Astrocyte of the hippocampus (primary cell): ENCODE results near the gene NCKAP5.

Source experiments
- DNase-seq: peaks from one replicate; pipeline ENCODE4 v3.0.0; 2011; ENCODE audit warnings: low read depth, low spot score

NCKAP5 gene

DNA sequence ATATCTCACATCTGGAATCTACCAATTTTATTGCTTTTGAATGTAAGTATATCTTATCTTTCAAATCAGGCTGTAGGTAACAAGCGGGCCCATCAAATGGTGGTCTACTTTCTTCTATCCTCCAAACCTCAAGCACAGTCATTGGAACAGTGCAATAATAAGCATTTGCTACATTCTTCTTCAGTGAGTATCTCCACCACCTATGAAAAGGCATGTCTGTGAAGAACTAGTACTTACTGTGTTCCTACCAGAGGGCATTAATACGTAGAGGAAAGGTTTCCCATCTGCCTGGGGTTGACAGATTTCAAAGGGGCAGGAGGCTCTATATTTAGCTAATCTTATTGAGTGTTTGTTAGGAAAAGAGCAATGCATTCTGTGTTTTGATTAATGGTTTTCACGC lies 411.1 kb downstream of the NCKAP5 start:
- DNase-seq, result peak; percentile 6

GRCh38 chr2:133152801-133153200 lies 415.5 kb downstream of the NCKAP5 start:
- no peak for DNase-seq

- DNase-seq, result no peak
These were observed 420.1 kb downstream of the NCKAP5 start for GRCh38 chr2:133148187-133148586.

DNA sequence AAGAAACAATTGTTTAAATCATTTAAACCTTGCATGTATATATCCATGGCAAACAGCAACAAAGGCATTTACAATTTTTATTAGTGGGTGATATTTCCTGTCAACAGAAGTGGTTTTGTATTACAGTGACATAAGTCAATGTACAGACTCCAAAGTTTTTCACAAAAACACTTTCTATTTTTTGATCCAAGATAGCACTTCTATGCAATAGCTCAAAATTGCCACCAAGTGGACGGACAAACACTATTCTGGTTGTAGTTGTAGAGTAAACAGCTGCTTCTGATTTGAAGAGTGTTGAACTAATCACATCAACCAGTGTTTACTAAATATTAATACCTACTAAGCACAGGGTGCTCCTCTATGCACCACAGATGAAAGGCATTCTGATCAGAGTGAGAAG lies 421.4 kb downstream of the NCKAP5 start:
- DNase-seq, result peak; percentile 28

DNA sequence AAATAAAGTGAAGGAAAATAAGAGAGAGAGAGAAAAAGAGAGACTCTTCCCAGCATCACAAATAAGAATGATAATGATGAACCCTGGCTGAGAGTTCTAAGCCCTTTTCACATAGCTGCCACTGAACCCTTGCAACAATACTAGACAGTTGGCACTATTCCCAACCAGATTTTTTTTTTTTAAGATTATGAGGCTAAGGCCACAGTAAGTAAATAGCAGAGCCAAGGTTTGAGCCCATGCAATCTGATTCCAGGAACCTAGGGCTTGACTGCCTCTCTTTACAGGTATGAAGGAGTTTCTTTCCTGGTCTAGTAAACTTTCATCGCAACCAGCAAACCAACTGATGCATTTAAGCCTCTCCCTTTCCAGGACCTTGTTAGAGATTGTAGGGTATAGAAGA lies 424.6 kb downstream of the NCKAP5 start:
- DNase-seq, result no peak

- DNase-seq, result no peak
These were observed 426.2 kb downstream of the NCKAP5 start for GRCh38 chr2:133142087-133142486.

- no peak for DNase-seq
These were observed 427.6 kb downstream of the NCKAP5 start for GRCh38 chr2:133140620-133141019.

GRCh38 chr2:133139847-133140533 lies 428.3 kb downstream of the NCKAP5 start:
- DNase-seq, result peak; percentile 39

- DNase-seq, result no peak
These were observed 429.6 kb downstream of the NCKAP5 start for GRCh38 chr2:133138693-133139092.

DNA sequence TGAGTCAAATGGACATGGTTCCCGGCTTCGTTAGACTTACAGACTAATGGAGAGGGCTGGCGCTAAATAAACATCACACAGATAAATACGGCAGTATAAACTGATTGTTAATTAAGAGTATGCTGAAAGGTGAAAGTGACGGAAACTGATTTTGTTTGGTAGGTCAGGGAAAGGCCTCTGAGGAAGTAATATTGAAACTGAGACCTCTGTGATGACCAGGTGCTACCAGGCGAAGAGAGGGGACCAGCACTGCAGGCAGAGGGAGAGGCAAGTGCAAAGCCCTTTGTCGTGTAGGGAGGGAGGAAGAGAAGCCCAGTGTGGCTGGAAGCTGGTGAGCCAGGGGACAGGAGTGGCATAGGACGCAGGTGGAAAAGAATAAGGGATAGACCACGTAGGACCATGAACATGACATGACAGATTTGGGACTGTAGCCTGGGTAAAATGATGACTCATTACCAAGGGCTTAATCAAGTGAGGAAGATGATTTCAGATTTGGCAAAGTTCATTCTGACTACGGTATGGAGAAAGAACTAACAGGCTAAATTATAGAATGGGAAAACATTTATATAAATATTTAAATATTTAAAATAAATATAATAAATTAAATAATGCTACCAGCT lies 433.1 kb downstream of the NCKAP5 start:
- DNase-seq, result no peak

GRCh38 chr2:133130548-133131246 lies 437.6 kb downstream of the NCKAP5 start:
- DNase-seq, result no peak

- DNase-seq, result no peak
These were observed 443.8 kb downstream of the NCKAP5 start for GRCh38 chr2:133124446-133124845.

DNA sequence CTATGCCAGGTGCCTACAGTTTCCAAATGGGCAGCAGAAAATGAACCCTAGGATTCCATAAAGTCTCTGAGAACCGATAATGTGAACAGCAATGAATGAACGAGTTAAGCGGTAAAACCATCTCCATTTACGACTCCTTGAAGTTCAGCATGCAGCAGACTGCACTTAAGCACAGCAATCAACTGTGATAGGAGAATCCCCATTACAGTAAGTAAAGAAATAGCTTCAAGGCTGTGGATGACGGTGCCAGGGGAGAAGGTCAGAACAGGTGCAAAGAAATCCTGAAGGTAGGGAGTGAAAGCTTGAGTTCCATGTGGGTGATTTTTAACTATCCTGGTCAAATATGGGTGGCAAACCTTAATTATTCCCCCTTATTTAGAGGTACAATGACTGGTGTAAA lies 444.4 kb downstream of the NCKAP5 start:
- no peak for DNase-seq

- DNase-seq, result no peak
These were observed 444.9 kb downstream of the NCKAP5 start for GRCh38 chr2:133123393-133123792.

DNA sequence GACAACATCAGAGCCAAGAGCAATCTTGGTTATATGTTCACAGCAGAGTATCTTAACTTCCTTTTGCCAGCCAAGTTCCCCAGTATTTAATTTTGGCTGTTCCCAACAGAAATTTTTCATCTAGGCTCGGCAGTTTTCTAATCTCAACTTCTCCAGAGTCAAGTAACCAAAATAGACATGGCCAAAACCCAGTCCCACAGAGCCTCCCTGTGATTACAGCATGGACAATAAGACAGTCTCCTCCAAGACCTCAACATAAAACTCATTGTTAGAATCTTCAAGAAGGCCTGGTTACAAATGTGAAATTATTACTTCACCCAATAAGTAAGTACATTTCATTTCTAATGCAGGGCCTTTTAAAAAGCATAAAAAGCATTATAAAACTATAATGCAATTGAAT lies 445.7 kb downstream of the NCKAP5 start:
- no peak for DNase-seq

DNA sequence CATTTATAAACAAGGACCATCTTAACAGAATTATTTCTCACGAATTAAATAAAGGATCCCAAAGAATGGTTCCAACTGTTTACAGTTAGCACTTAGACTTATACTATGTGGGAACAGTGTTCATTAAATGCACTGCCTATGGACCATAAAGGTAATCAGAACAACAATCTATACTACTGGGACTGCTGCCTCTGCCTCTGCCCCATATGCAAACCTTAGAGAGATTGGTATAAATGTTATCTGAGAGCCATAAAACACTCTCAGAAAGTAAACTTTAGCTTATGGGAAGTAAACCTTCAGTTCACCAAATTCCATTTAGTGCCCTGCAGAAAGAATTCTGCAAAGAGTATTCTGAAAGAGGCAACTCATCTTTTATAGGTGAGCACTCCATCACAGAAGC lies 448.0 kb downstream of the NCKAP5 start:
- no peak for DNase-seq

DNA sequence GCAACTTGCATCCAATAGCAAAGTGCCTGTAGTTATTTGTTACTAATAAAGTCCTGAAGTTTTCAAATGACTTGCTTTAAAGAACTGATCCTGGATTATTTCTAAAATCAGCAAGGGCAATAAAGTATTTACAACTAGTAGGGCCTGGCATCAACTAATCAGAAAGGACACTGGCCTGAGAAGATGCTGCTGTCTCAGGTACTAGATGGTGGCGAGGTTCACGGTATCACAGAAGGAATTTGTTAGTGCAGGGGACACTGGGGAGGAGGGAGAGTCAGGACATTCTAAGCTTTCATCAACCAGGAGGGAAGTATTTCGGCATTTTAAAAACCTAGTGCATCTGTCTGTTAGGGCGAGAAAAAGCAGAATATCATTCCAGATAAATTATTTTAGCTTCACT lies 458.1 kb downstream of the NCKAP5 start:
- DNase-seq, result no peak

DNA sequence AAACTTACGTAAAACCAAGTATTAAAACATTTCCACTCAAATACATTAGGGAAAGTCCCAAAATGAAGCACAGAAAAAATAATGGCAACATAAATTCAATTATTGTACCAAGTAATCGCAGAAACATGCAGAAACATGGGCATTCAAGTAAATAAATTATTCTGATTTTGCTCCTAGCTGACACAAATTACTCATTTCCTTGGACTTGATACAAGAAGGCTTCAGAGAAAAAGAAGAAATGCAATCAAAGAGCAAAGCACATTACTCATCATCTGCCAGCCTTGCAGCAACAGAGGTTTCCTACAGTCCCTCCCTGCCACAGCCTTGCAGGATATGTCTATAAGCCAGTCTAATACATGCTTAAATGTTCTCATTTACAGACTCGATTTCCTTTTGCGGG lies 458.5 kb downstream of the NCKAP5 start:
- peak; percentile 72 for DNase-seq

GRCh38 chr2:133107058-133107815 lies 461.0 kb downstream of the NCKAP5 start:
- no peak for DNase-seq

GRCh38 chr2:133104871-133105270 lies 463.4 kb downstream of the NCKAP5 start:
- no peak for DNase-seq

- DNase-seq, result no peak
These were observed 469.5 kb downstream of the NCKAP5 start for GRCh38 chr2:133098787-133099186.

GRCh38 chr2:133097666-133098065 lies 470.6 kb downstream of the NCKAP5 start:
- peak; percentile 18 for DNase-seq
